Erythroblast (primary cell): ENCODE results near the gene ANK3.

Source experiments
- DNase-seq, 2 experiments: peaks; one replicate each; lab custom pipeline; 2025; lab: John Stamatoyannopoulos, UW
- GATA1 ChIP-seq: IDR thresholded peaks from 2 replicates; pipeline ENCODE4 v1.6.1; 2011; ENCODE audit warnings: low read depth, mild to moderate bottlenecking, control low read depth, low read length, moderate library complexity
- POLR2A ChIP-seq: IDR thresholded peaks from 2 replicates; pipeline ENCODE4 v1.6.1; 2011; ENCODE audit warnings: mild to moderate bottlenecking, low read length

The ANK3 gene

GRCh38 chr10:60167050-60167449 is 222.6 kb downstream of the ANK3 start:
- DNase-seq: no peak
- no peak for TF ChIP-seq GATA1
- no peak for TF ChIP-seq POLR2A

- no peak for TF ChIP-seq GATA1
- TF ChIP-seq POLR2A: no peak
- no peak for DNase-seq
These were observed 225.9 kb downstream of the ANK3 start for GRCh38 chr10:60163786-60164185.

- no peak for DNase-seq
- no peak for TF ChIP-seq GATA1
- TF ChIP-seq POLR2A: no peak
These were observed 227.0 kb downstream of the ANK3 start for GRCh38 chr10:60162631-60163030.

GRCh38 chr10:60155943-60156683 is 233.6 kb downstream of the ANK3 start:
- DNase-seq: no peak
- no peak for TF ChIP-seq POLR2A
- no peak for TF ChIP-seq GATA1

GRCh38 chr10:60155099-60155877 is 234.4 kb downstream of the ANK3 start:
- DNase-seq: no peak
- no peak for TF ChIP-seq GATA1
- no peak for TF ChIP-seq POLR2A

GRCh38 chr10:60149003-60149402 is 240.7 kb downstream of the ANK3 start:
- TF ChIP-seq POLR2A: no peak
- TF ChIP-seq GATA1: no peak
- DNase-seq: no peak

- DNase-seq: no peak
- no peak for TF ChIP-seq GATA1
- TF ChIP-seq POLR2A: no peak
These were observed 241.3 kb downstream of the ANK3 start for GRCh38 chr10:60148266-60148840.

DNA sequence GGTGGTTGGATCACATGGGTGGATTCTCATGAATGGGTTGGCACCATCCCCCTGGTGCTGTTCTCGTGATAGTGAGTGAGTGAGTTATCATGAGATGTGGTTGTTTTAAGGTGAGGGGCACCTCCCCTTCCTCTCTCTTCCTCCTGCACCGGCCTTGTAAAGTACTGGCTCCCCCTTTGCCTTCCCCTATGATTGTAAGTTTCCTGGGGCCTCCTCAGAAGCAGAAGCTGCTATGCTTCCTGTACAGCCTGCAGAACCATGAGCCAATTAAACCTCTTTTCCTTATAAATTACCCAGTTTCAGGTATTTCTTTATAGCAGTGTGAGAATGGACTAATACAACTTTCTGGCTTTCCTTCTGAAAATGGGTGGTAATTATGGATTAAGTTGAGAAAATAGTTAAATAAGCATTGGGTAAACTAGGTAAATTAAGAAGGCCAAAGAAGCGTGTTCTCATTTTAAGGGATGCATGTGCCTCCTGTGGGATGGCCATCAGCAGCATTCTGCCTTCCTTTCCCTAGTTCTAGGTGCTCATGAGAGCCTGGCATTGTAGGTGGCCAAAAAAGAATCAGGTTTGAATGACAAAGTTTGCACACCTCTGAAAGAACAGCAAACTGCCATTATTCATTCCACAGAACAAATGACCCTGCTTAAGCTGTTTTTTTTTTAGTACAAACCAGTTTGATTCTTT is 242.0 kb downstream of the ANK3 start:
- DNase-seq: no peak
- TF ChIP-seq GATA1: no peak
- TF ChIP-seq POLR2A: no peak

GRCh38 chr10:60147025-60147424 is 242.7 kb downstream of the ANK3 start:
- TF ChIP-seq GATA1 (no peak), POLR2A (no peak)

GRCh38 chr10:60144099-60144498 is 245.6 kb downstream of the ANK3 start:
- DNase-seq: no peak
- TF ChIP-seq GATA1 (no peak), POLR2A (no peak)

More at GRCh38 chr10:60147025-60147424, 242.7 kb downstream of the ANK3 start:
- DNase-seq: no peak

- TF ChIP-seq POLR2A: no peak
- no peak for TF ChIP-seq GATA1
- DNase-seq: no peak
These were observed 246.9 kb downstream of the ANK3 start for GRCh38 chr10:60142736-60143135.

DNA sequence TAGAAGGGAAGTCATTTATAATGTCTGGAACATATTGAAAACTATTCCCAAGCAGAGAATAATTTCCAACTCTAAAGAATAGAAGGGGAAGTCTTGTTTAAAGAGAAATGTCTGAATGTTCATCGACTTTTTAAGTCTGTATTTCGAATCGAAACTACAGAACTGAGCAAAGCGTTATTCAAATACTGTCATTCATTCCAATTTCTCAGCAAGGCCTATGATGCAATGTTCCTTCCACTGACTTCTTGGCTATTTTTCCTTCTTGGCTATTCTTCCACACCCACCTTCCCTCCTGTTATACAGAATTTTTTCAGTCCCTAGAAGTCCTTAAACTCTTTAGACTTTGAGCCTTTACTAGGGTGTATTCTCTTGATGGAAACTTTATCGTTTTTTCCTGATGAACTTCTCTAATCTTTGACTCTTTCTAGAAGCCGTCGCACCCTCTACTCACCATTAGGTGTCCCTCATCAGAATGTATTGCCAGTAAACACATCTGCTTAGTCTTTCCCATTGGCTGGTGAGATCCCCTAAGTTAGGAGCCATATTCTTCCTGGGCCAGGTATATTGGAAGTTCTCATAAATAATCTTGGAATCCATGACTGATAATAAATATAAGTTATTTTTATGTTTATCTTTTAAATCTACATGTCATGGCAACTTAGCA is 247.6 kb downstream of the ANK3 start:
- no peak for DNase-seq
- TF ChIP-seq GATA1 (no peak), POLR2A (no peak)
